K562 (cell line): ENCODE results near the gene CKAP2. TPM values are rescaled to one million over a fixed set of nuclear protein-coding genes. Genes with fewer than 3 reads are reported as not detected.

Experiments
- ATAC-seq: fragments of 200-7000 bp; cut with Tn5 transposase; 3 replicates; pipeline ENCODE4 v1.9.1; 2020; ENCODE audit warnings: moderate library complexity
- BruUV-seq: library from RNA; stranded (reverse); fragments of 400-500 nt; replicated peaks from 2 replicates; lab custom pipeline; 2021; lab: Mats Ljungman, UMichigan
- CTCF ChIA-PET: fragments of 300-600 bp; formaldehyde crosslinking; extraction: SDS; loops from one replicate; lab custom pipeline; 2021; ENCODE audit warnings: low intra/inter-chr PET ratio; lab: Yijun Ruan, JAX
- POLR2A ChIA-PET: fragments of 300-600, 350-650 bp; sonication (Branson Sonifier 250); formaldehyde crosslinking; extraction: SDS; loops from one replicate; lab custom pipeline; 2021; ENCODE audit warnings: antibody characterized with exemption, inconsistent platforms; lab: Yijun Ruan, JAX
- DNase-seq, 4 experiments: peaks; one replicate each; pipeline versions ENCODE4 v3.0.0 to v3.0.0-alpha.2; 2011 to 2018; ENCODE audit warnings: low spot score in 3 of 4, mixed read lengths in 3 of 4; ENCODE audit errors: extremely low read depth in 1 of 4
- FAIRE-seq: peaks from 2 replicates; lab custom pipeline; 2011; peaks lifted over from hg19 to GRCh38; lab: Jason Lieb, UNC
- H2AFZ ChIP-seq: 2 replicates; pipeline ENCODE4 v1.6.0; 2011; ENCODE audit warnings: low read depth, low read length, control low read depth, inconsistent platforms
- H3K27ac ChIP-seq: fragments of 200-600 bp; 3 replicates; pipeline ENCODE4 v1.8.0; 2011; ENCODE audit warnings: low read depth, mild to moderate bottlenecking, control low read depth, inconsistent platforms, low read length, moderate library complexity, mixed read lengths; ENCODE audit errors: extremely low read depth
- H3K27me3 ChIP-seq, 2 experiments: fragments of 300-600 bp in 1 of 2; 2 replicates in 1 of 2; 3 replicates in 1 of 2; pipeline versions ENCODE4 v1.6.0 to v1.8.0; 2011; ENCODE audit warnings: inconsistent platforms in 2 of 2, low read length in 2 of 2, mild to moderate bottlenecking in 1 of 2, mixed read lengths in 1 of 2, moderate library complexity in 1 of 2; ENCODE audit not compliant: control insufficient read depth in 2 of 2, insufficient read depth in 2 of 2
- H3K36me3 ChIP-seq: fragments of 300-600 bp; 3 replicates; pipeline ENCODE4 v1.8.0; 2011; ENCODE audit warnings: mild to moderate bottlenecking, low read length, inconsistent platforms; ENCODE audit not compliant: control insufficient read depth, insufficient read depth
- H3K4me1 ChIP-seq, 2 experiments: fragments of 200-600 bp in 1 of 2; replicated peaks in 1 of 2; 2 replicates in 1 of 2; 3 replicates in 1 of 2; pipeline versions ENCODE4 v1.5.1 to v1.8.0; 2011; ENCODE audit warnings: inconsistent platforms in 2 of 2, low read length in 2 of 2, mild to moderate bottlenecking in 1 of 2, mixed read lengths in 1 of 2, moderate library complexity in 1 of 2; ENCODE audit not compliant: control insufficient read depth in 2 of 2, insufficient read depth in 2 of 2
- H3K4me2 ChIP-seq: 2 replicates; pipeline ENCODE4 v1.6.1; 2011; ENCODE audit warnings: low read length, control low read depth, inconsistent platforms, mixed read lengths; ENCODE audit not compliant: insufficient read depth
- H3K4me3 ChIP-seq: fragments of 200-600 bp; sonication (generic), shearing (Covaris generic); 2 replicates; pipeline ENCODE4 v1.5.1; 2016; ENCODE audit warnings: control low read depth, inconsistent platforms
- H3K79me2 ChIP-seq: fragments of 200-600 bp; 3 replicates; pipeline ENCODE4 v1.8.0; 2011; ENCODE audit warnings: low read length, inconsistent platforms; ENCODE audit not compliant: control insufficient read depth, insufficient read depth
- H3K9ac ChIP-seq, 2 experiments: 2 replicates each; pipeline versions ENCODE4 v1.6.0 to v1.6.1; 2011; ENCODE audit warnings: low read depth in 2 of 2, low read length in 2 of 2, control low read depth in 1 of 2, inconsistent platforms in 1 of 2, mild to moderate bottlenecking in 1 of 2, mixed read lengths in 1 of 2; ENCODE audit not compliant: insufficient read depth in 1 of 2
- H3K9me1 ChIP-seq: one replicate; pipeline ENCODE4 v1.6.0; 2011; ENCODE audit warnings: inconsistent platforms, mild to moderate bottlenecking, low read length, moderate library complexity; ENCODE audit not compliant: control insufficient read depth, insufficient read depth
- H3K9me3 ChIP-seq: replicated peaks from 2 replicates; pipeline ENCODE4 v1.5.1; 2011; ENCODE audit warnings: low read depth, low read length, inconsistent platforms; ENCODE audit not compliant: control insufficient read depth, insufficient read depth
- H4K20me1 ChIP-seq: replicated peaks from 2 replicates; pipeline ENCODE4 v1.6.1; 2011; ENCODE audit warnings: low read length, inconsistent platforms, mixed read lengths; ENCODE audit not compliant: control insufficient read depth, insufficient read depth
- MAFF ChIP-seq: IDR thresholded peaks from 2 replicates; pipeline ENCODE4 v1.6.1; 2012; ENCODE audit warnings: low read length, improper control_type of control experiment
- MTA1 ChIP-seq: fragments of 450-650 bp; IDR thresholded peaks from 2 replicates; pipeline ENCODE4 v1.6.1; 2017; ENCODE audit warnings: borderline replicate concordance
- NR2C2 ChIP-seq, 2 experiments: fragments of 200-800 bp in 1 of 2; sonication (Bioruptor generic) in 1 of 2; sonication (generic) in 1 of 2; formaldehyde crosslinking in 1 of 2; IDR thresholded peaks; 2 replicates each; pipeline versions ENCODE4 v1.6.1 to v1.8.0; 2016 to 2022; ENCODE audit warnings: mild to moderate bottlenecking in 1 of 2, missing compliant biosample characterization in 1 of 2, missing genetic modification characterization in 1 of 2, missing genetic modification reagents in 1 of 2
- PURB ChIP-seq: sonication (generic); formaldehyde crosslinking; IDR thresholded peaks from 2 replicates; pipeline ENCODE4 v1.9.0; 2021; ENCODE audit warnings: low read depth, mild to moderate bottlenecking, missing genetic modification reagents
- SMC3 ChIP-seq: conservative IDR thresholded peaks from 2 replicates; pipeline ENCODE4 v1.6.1; 2011; ENCODE audit warnings: low read depth, low read length, improper control_type of control experiment; ENCODE audit not compliant: insufficient read depth
- THRAP3 ChIP-seq: fragments of 450-650 bp; IDR thresholded peaks from 2 replicates; pipeline ENCODE4 v1.6.1; 2016; ENCODE audit warnings: mild to moderate bottlenecking, inconsistent platforms, borderline replicate concordance
- ZNF274 ChIP-seq: IDR thresholded peaks from 2 replicates; pipeline ENCODE4 v1.6.1; 2011; ENCODE audit warnings: low read depth, mild to moderate bottlenecking, low read length, moderate library complexity, borderline replicate concordance
- WGBS: fragments of 100-300 bp; shearing (Covaris generic); methylation state at CpG from one replicate; pipeline ENCODE4 v1.1.6; 2016; ENCODE audit warnings: low coverage, mixed read lengths; ENCODE audit not compliant: insufficient coverage; ENCODE audit errors: missing lambda C conversion rate; 5-methylcytosine and 5-hydroxymethylcytosine counted together
- in situ Hi-C: fragments of 300-500 bp; cut with MboI; formaldehyde crosslinking; loops from 4 replicates; pipeline ENCODE4 v1.15.0; 2018; ENCODE audit warnings: inconsistent platforms, mixed read lengths
- intact Hi-C: fragments of 100-400 bp; cut with micrococcal nuclease; formaldehyde crosslinking; loops from 2 replicates; pipeline ENCODE4 v1.14.2; 2022
- polyA plus RNA-seq, 8 experiments: library from polyadenylated mRNA; depleted of rRNA in 4 of 8; stranded (reverse) in 5 of 8; unstranded in 3 of 8; fragments of >200 nt; fragmentation: Nextera tagmentation in 2 of 8; fragmentation: Illumina TruSeq in 1 of 8; extraction: Ambion mirVana in 2 of 8; extraction: Trizol in 1 of 8; gene quantifications; 2 replicates each; pipeline versions ENCODE4 v1.2.1 to v1.2.3, GENCODE V29; 2011 to 2014; ENCODE audit warnings: inconsistent platforms in 1 of 8, missing spikeins in 1 of 8
- total RNA-seq, 7 experiments: library from RNA; depleted of rRNA in 6 of 7; stranded (reverse); fragments of >200 nt in 6 of 7; fragmentation: Illumina TruSeq in 2 of 7; extraction: Trizol in 2 of 7; gene quantifications; 2 replicates each; pipeline versions ENCODE4 v1.2.1 to v1.2.3, GENCODE V29; 2011 to 2021; ENCODE audit warnings: low replicate concordance in 1 of 7
- TF ChIP-seq, protein P1 (sequence below): fragments of 200-800 bp; sonication (Bioruptor generic); IDR thresholded peaks from 2 replicates; pipeline ENCODE4 v1.6.1; 2016; ENCODE audit warnings: missing genetic modification characterization, missing compliant biosample characterization
- TF ChIP-seq, protein P2 (sequence below): fragments of 450-650 bp; formaldehyde crosslinking; conservative IDR thresholded peaks from 2 replicates; pipeline ENCODE4 v1.4.0; 2022; ENCODE audit warnings: mild to moderate bottlenecking, missing genetic modification characterization

Gene CKAP2
- total and polyA plus RNA-seq, 9 of the 15 experiments (the other 6 are each of a cell fraction or from before 2014, with no cell fraction given) = 21.9 to 63.5 (median 34.8) TPM

DNA sequence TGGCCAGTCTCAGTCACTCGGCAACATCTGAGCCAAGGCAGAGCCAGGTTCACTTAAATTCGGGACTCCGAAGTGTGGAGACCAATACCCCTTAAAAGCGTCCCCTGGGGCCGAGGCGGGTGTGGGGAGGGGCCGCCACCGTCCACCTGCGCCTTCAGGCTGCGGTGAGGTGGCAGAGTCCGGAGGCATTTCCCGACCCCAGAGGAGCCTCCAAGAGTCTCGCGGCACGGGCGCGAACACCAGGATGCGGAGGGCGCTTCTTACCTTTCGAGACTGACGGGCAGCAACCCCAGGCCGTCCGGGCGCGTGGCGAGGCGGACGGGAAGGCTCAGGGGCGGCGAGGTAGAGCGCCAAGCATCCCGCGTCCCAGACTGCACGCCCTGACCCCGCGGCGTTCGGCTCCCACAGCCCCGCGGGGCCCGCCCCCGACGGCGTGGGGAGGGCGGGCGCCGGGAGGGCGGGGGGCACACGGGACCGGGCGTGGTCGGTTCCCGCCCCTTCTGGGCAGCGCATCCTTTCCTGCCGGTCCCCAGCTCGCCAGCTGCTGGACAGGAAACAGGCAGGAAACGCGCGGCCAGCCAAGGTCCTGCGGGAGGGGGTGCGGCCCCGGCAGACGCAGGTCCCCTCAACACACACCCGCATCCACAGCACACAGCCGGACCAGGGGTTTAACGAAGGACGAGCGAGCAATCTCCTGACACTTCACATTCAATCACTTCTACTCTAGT, 49.3 kb upstream of the CKAP2 start, which contains the start of gene THSD1:
Gene THSD1, minus strand, starts transcription at position 406 of the 728 bp plus-strand sequence. CDS start 3,572 bp downstream, outside the sequence.
- H3K9me1 ChIP-seq = no peaks in the 10 kb centered on the region
- no peaks in the 10 kb centered on the region for H4K20me1 ChIP-seq
- H3K9ac ChIP-seq = no peak within 1 kb of the TSS
- H3K9me3 ChIP-seq = no peaks in the 10 kb centered on the region
- WGBS = 80% methylated on average over 14 of the region's 68 CpGs
- H3K27me3 ChIP-seq = no peaks in the 10 kb centered on the region; a peak in 1 of 5 replicates
- POLR2A ChIA-PET = no interaction called here
- in situ Hi-C loops = no loop called here
- CTCF ChIA-PET = no interaction called here
- no peaks in the 10 kb centered on the region for H3K4me1 ChIP-seq
- 0 out of 3 replicates have a peak, but pooled peaks cover 2% of the 10 kb centered on the region for H3K36me3 ChIP-seq
- H3K4me2 ChIP-seq = no peak within 1 kb of the TSS
- DNase-seq = no peak
- no peak within 1 kb of the TSS for H3K27ac ChIP-seq
- H3K79me2 ChIP-seq = no peaks in the 10 kb centered on the region
- no peak for FAIRE-seq
- no peak within 1 kb of the TSS for H2AFZ ChIP-seq
- intact Hi-C loops = no loop called here
- BruUV-seq = no TSS peak
- TF ChIP-seq, protein P1, sequence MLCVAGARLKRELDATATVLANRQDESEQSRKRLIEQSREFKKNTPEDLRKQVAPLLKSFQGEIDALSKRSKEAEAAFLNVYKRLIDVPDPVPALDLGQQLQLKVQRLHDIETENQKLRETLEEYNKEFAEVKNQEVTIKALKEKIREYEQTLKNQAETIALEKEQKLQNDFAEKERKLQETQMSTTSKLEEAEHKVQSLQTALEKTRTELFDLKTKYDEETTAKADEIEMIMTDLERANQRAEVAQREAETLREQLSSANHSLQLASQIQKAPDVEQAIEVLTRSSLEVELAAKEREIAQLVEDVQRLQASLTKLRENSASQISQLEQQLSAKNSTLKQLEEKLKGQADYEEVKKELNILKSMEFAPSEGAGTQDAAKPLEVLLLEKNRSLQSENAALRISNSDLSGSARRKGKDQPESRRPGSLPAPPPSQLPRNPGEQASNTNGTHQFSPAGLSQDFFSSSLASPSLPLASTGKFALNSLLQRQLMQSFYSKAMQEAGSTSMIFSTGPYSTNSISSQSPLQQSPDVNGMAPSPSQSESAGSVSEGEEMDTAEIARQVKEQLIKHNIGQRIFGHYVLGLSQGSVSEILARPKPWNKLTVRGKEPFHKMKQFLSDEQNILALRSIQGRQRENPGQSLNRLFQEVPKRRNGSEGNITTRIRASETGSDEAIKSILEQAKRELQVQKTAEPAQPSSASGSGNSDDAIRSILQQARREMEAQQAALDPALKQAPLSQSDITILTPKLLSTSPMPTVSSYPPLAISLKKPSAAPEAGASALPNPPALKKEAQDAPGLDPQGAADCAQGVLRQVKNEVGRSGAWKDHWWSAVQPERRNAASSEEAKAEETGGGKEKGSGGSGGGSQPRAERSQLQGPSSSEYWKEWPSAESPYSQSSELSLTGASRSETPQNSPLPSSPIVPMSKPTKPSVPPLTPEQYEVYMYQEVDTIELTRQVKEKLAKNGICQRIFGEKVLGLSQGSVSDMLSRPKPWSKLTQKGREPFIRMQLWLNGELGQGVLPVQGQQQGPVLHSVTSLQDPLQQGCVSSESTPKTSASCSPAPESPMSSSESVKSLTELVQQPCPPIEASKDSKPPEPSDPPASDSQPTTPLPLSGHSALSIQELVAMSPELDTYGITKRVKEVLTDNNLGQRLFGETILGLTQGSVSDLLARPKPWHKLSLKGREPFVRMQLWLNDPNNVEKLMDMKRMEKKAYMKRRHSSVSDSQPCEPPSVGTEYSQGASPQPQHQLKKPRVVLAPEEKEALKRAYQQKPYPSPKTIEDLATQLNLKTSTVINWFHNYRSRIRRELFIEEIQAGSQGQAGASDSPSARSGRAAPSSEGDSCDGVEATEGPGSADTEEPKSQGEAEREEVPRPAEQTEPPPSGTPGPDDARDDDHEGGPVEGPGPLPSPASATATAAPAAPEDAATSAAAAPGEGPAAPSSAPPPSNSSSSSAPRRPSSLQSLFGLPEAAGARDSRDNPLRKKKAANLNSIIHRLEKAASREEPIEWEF = no peak
- no peak for TF ChIP-seq SMC3
- TF ChIP-seq NR2C2 (CRISPR knock-in tag; IDR thresholded peaks at IDR 0.05) = no peak
- TF ChIP-seq NR2C2 (tag; IDR thresholded peaks at IDR 0.05) = no peak
- no peak for TF ChIP-seq MTA1
- no peak for TF ChIP-seq PURB (CRISPR knock-in tag)
- TF ChIP-seq, protein P2, sequence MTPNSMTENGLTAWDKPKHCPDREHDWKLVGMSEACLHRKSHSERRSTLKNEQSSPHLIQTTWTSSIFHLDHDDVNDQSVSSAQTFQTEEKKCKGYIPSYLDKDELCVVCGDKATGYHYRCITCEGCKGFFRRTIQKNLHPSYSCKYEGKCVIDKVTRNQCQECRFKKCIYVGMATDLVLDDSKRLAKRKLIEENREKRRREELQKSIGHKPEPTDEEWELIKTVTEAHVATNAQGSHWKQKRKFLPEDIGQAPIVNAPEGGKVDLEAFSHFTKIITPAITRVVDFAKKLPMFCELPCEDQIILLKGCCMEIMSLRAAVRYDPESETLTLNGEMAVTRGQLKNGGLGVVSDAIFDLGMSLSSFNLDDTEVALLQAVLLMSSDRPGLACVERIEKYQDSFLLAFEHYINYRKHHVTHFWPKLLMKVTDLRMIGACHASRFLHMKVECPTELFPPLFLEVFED (CRISPR knock-in tag) = no peak
- TF ChIP-seq ZNF274 = no peak
- TF ChIP-seq MAFF = no peak
- no peak for TF ChIP-seq THRAP3
- no peak for ATAC-seq
- H3K4me3 ChIP-seq = no peak within 1 kb of the TSS
